Vagina (tissue), 2 donors: ENCODE results near the gene CNGA3.

ENCODE experiments used
- CTCF ChIP-seq, 3 experiments: fragments of 450-650 bp in 2 of 3; fragments of 200-600 bp in 1 of 3; sonication (generic) in 1 of 3; IDR thresholded peaks; one replicate each; pipeline ENCODE4 v1.5.1; 2017 to 2019; ENCODE audit warnings: antibody characterized with exemption in 3 of 3, mild to moderate bottlenecking in 2 of 3, moderate library complexity in 2 of 3
- POLR2A ChIP-seq, 2 donors: fragments of 450-650 bp; IDR thresholded peaks; one replicate each; pipeline ENCODE4 v1.6.1; 2017; ENCODE audit warnings: antibody characterized with exemption in 2 of 2, mild to moderate bottlenecking in 2 of 2, moderate library complexity in 2 of 2

GRCh38 chr2:98314251-98314650 is 32.0 kb upstream of the CNGA3 start:
- TF ChIP-seq CTCF (IDR thresholded peaks at IDR 0.05): no peak
- TF ChIP-seq POLR2A (IDR thresholded peaks at IDR 0.05): no peak
